ENCODE data around the gene TRIM41. TPM values are rescaled to one million over a fixed set of nuclear protein-coding genes. Genes with fewer than 3 reads are reported as not detected.
"Not testable (repeated sequence)": the region's sequence is repeated elsewhere in the genome, so short reads cannot be mapped to it uniquely, and the experiment has no call there.

TRIM41 gene
- polyA plus RNA-seq, 1 donor (not counting 4 experiments of a cell fraction or from before 2014, with no cell fraction given), result 13.4 TPM

- Histone ChIP-seq H3K36me3 (ENCODE audit: control insufficient read depth in 2 of 2, extremely low read depth in 1 of 2, insufficient read depth in 2 of 2, low read length in 2 of 2) (no peaks in the 10 kb centered on the region), H3K4me1 (ENCODE audit: control insufficient read depth, extremely low read depth, insufficient read depth, low read length) (peaks cover 6% of the 10 kb centered on the region), H3K9me3 (ENCODE audit: control insufficient read depth, low read depth, low read length) (no peaks in the 10 kb centered on the region), H3K27me3 (ENCODE audit: control insufficient read depth, extremely low read depth, insufficient read depth, low read length) (no peaks in the 10 kb centered on the region), H3K9me1 (ENCODE audit: control insufficient read depth, extremely low read depth, insufficient read depth, low read length) (no peaks in the 10 kb centered on the region), H4K20me1 (ENCODE audit: control insufficient read depth, extremely low read depth, insufficient read depth, low read length) (no peaks in the 10 kb centered on the region), H2AFZ (ENCODE audit: control insufficient read depth, low read length) (no peak overlapping the region), H3K27ac (ENCODE audit: control insufficient read depth, insufficient read depth, low read length) (no peak overlapping the region), H3K9ac (ENCODE audit: control insufficient read depth, extremely low read depth, insufficient read depth, low read length) (no peak overlapping the region), H3K79me2 (ENCODE audit: control insufficient read depth, insufficient read depth, low read length) (no peaks in the 10 kb centered on the region), H3K4me2 (ENCODE audit: control insufficient read depth, extremely low read depth, insufficient read depth, low read depth, low read length) (no peak overlapping the region), H3K4me3 (ENCODE audit: control insufficient read depth in 2 of 3, extremely low read depth in 1 of 3, insufficient read depth in 2 of 3, low read depth in 1 of 3, low read length in 3 of 3) (no peak overlapping the region)
- no peak for TF ChIP-seq EZH2 (IDR thresholded peaks at IDR 0.05; ENCODE audit: low read length)
- TF ChIP-seq CTCF (optimal IDR thresholded peaks at IDR 0.05 in 1 of 3, IDR thresholded peaks at IDR 0.05 in 1 of 3, conservative IDR thresholded peaks at IDR 0.05 in 1 of 3; ENCODE audit: extremely low read depth in 1 of 3, insufficient read depth in 2 of 3, low read length in 3 of 3), result no peak
- no peak for FAIRE-seq
- DNase-seq (ENCODE audit: low read depth, low spot score), result no peak
- dilution Hi-C loops (cut with MboI; ENCODE audit: extremely low pct_ligation_motif_present, low sequenced_read_pairs), result no loop called here
Measured at GRCh38 chr5:181212934-181213333, 10.1 kb upstream of the TRIM41 start.

DNA sequence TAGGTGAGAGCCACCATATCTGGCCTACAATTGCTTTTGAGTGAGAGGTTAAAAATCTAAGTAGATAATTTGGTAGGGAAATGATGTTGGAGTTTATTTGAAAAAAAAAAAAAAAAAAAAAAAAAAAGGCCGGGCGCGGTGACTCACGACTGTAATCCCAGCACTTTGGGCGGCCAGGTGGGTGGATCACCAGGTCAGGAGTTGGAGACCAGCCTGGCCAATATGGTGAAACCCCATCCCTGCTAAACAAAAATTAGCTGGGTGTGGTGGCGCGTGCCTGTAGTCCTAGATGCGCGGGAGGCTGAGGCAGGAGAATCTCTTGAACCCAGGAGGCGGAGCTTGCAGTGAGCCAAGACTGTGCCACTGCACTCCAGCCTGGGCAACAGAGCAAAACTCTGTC lies 8.8 kb upstream of the TRIM41 start:
- FAIRE-seq; H3K79me2 ChIP-seq (ENCODE audit: control insufficient read depth, insufficient read depth, low read length); dilution Hi-C loops (cut with MboI; ENCODE audit: extremely low pct_ligation_motif_present, low sequenced_read_pairs): not testable (repeated sequence)

More for the DNA sequence above, 8.8 kb upstream of the TRIM41 start:
- not testable (repeated sequence) for H3K4me3 ChIP-seq (ENCODE audit: control insufficient read depth in 2 of 3, extremely low read depth in 1 of 3, insufficient read depth in 2 of 3, low read depth in 1 of 3, low read length in 3 of 3); H3K4me2 ChIP-seq (ENCODE audit: control insufficient read depth, extremely low read depth, insufficient read depth, low read depth, low read length); H3K9ac ChIP-seq (ENCODE audit: control insufficient read depth, extremely low read depth, insufficient read depth, low read length); H3K4me1 ChIP-seq (ENCODE audit: control insufficient read depth, extremely low read depth, insufficient read depth, low read length); H3K9me1 ChIP-seq (ENCODE audit: control insufficient read depth, extremely low read depth, insufficient read depth, low read length); H3K9me3 ChIP-seq (ENCODE audit: control insufficient read depth, low read depth, low read length); H3K27ac ChIP-seq (ENCODE audit: control insufficient read depth, insufficient read depth, low read length); H4K20me1 ChIP-seq (ENCODE audit: control insufficient read depth, extremely low read depth, insufficient read depth, low read length); DNase-seq (ENCODE audit: low read depth, low spot score); H3K36me3 ChIP-seq (ENCODE audit: control insufficient read depth in 2 of 2, extremely low read depth in 1 of 2, insufficient read depth in 2 of 2, low read length in 2 of 2); H2AFZ ChIP-seq (ENCODE audit: control insufficient read depth, low read length); H3K27me3 ChIP-seq (ENCODE audit: control insufficient read depth, extremely low read depth, insufficient read depth, low read length)

All from keratinocyte (primary cell).